HUES64 (cell line): ENCODE results near the gene ZMYM4.

Experiments used
- H3K27ac ChIP-seq: 2 replicates; pipeline ENCODE4 v1.7.0; 2013; ENCODE audit warnings: low read depth, low read length, inconsistent platforms
- H3K27me3 ChIP-seq: 2 replicates; pipeline ENCODE4 v1.6.1; 2013; ENCODE audit warnings: mild to moderate bottlenecking, low read length; ENCODE audit not compliant: insufficient read depth
- H3K36me3 ChIP-seq: 2 replicates; pipeline ENCODE4 v1.6.1; 2013; ENCODE audit warnings: mild to moderate bottlenecking, low read length; ENCODE audit not compliant: insufficient read depth
- H3K4me1 ChIP-seq: 2 replicates; pipeline ENCODE4 v1.6.1; 2013; ENCODE audit warnings: mild to moderate bottlenecking, low read length, moderate library complexity; ENCODE audit not compliant: insufficient read depth
- H3K4me3 ChIP-seq: 2 replicates; pipeline ENCODE4 v1.5.1; 2013; ENCODE audit warnings: mild to moderate bottlenecking, low read length, moderate library complexity
- H3K9ac ChIP-seq: 2 replicates; pipeline ENCODE4 v1.6.1; 2013; ENCODE audit warnings: mild to moderate bottlenecking, low read depth, low read length
- H3K9me3 ChIP-seq: 2 replicates; pipeline ENCODE4 v1.6.1; 2013; ENCODE audit warnings: low read depth, low read length; ENCODE audit not compliant: insufficient read depth
- WGBS: fragments of 150-250, 120-280 bp; methylation state at CpG from one replicate; pipeline ENCODE4 v1.1.7; 2013; ENCODE audit warnings: missing lambda C conversion rate; 5-methylcytosine and 5-hydroxymethylcytosine counted together

ZMYM4 gene

DNA sequence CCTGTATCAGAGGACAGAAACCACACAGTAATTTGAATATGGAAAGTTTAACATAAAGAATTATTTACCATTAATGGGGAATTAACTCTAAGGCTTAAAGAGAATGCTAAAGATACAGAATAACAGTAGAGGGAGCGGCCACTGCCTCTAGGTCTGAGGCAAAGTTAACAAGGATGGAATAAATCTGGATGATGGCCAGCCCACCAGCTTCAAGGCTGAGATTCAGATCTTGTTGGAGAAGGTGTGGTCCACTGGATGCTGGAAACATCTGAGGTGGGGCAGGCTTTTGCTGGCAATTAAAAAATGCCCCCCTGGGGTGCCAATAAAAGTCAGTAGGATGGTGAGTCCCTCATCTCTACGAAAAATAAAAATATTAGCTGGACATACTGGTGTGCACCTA is 29.4 kb downstream of the ZMYM4 start:
- Histone ChIP-seq H3K9me3 (no peaks in the 10 kb centered on the region), H3K36me3 (peaks cover 39% of the 10 kb centered on the region), H3K9ac (no peak overlapping the region), H3K27ac (no peak overlapping the region), H3K4me1 (no peaks in the 10 kb centered on the region), H3K27me3 (no peaks in the 10 kb centered on the region), H3K4me3 (no peak overlapping the region)
- WGBS: 96% methylated on average over 2 of the region's 2 CpGs

DNA sequence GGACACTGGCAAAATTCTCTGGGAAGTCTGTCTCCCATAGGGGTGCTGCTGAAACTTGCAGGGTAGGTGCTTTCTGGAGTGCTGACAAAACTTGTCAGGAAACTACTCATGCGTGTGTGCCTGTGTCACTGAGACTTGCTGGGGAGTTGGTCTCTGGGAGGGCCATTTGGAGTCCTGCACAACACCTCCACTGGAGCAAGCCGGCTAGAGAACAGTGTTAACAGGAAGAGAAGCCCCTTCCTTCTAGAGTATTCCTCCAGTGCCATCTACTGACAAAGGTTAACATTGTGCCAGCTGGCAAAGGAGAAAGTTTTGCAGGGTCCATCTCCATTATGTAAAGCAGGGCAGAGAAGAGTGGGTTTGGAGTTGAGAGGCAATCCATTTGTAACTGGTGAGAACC is 30.0 kb downstream of the ZMYM4 start:
- no peaks in the 10 kb centered on the region for H3K4me1 ChIP-seq
- no peak overlapping the region for H3K27ac ChIP-seq
- no peaks in the 10 kb centered on the region for H3K27me3 ChIP-seq
- WGBS: 63% methylated on average over 2 of the region's 2 CpGs
- H3K9ac ChIP-seq: no peak overlapping the region
- peaks cover 34% of the 10 kb centered on the region for H3K36me3 ChIP-seq
- H3K9me3 ChIP-seq: no peaks in the 10 kb centered on the region
- no peak overlapping the region for H3K4me3 ChIP-seq

GRCh38 chr1:35300376-35300775 is 31.9 kb downstream of the ZMYM4 start:
- peaks cover 27% of the 10 kb centered on the region for H3K36me3 ChIP-seq
- no peak overlapping the region for H3K9ac ChIP-seq
- H3K4me1 ChIP-seq: no peaks in the 10 kb centered on the region
- no peak overlapping the region for H3K27ac ChIP-seq
- WGBS: no CpG with 5 or more reads among the region's 1 CpG
- no peaks in the 10 kb centered on the region for H3K9me3 ChIP-seq
- H3K4me3 ChIP-seq: no peak overlapping the region
- H3K27me3 ChIP-seq: no peaks in the 10 kb centered on the region

- H3K9me3 ChIP-seq: no peaks in the 10 kb centered on the region
- no peaks in the 10 kb centered on the region for H3K27me3 ChIP-seq
- no peaks in the 10 kb centered on the region for H3K4me1 ChIP-seq
- H3K9ac ChIP-seq: no peak overlapping the region
- H3K4me3 ChIP-seq: no peak overlapping the region
- H3K36me3 ChIP-seq: peaks cover 26% of the 10 kb centered on the region
- no peak overlapping the region for H3K27ac ChIP-seq
- WGBS: 93% methylated on average over 6 of the region's 7 CpGs
Measured at GRCh38 chr1:35301674-35302392, 33.3 kb downstream of the ZMYM4 start.

GRCh38 chr1:35305383-35305782 is 36.9 kb downstream of the ZMYM4 start:
- Histone ChIP-seq H3K4me3 (no peak overlapping the region), H3K9me3 (no peaks in the 10 kb centered on the region), H3K9ac (no peak overlapping the region), H3K36me3 (peaks cover 17% of the 10 kb centered on the region), H3K27ac (no peak overlapping the region), H3K27me3 (no peaks in the 10 kb centered on the region), H3K4me1 (no peaks in the 10 kb centered on the region)
- WGBS: 98% methylated on average over 3 of the region's 3 CpGs

- H3K27ac ChIP-seq: no peak overlapping the region
- no peaks in the 10 kb centered on the region for H3K4me1 ChIP-seq
- H3K9ac ChIP-seq: no peak overlapping the region
- H3K4me3 ChIP-seq: no peak overlapping the region
- H3K36me3 ChIP-seq: peaks cover 10% of the 10 kb centered on the region
- H3K27me3 ChIP-seq: no peaks in the 10 kb centered on the region
- H3K9me3 ChIP-seq: no peaks in the 10 kb centered on the region
- WGBS: 94% methylated on average over 3 of the region's 3 CpGs
Measured at GRCh38 chr1:35315649-35316048, 47.1 kb downstream of the ZMYM4 start.

DNA sequence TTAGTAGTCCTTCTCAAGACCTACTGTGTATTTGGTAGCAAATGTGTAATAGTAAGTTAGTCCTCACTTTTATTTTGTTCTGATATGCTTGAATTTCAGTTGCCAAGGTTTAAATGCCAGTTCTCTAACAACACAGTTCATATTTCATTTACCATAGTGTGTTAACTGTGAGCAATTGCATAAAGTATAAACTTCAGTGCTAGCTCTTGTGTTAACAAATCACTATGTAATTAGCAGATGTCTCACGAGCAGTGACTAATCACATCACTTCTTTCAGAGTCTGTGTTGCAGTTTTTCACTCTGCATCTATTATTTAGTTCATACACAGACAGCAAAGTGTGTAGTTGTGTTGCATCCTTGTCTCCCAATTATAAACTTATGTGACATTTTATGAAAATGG is 47.8 kb downstream of the ZMYM4 start:
- Histone ChIP-seq H3K9ac (no peak overlapping the region), H3K27ac (no peak overlapping the region), H3K4me3 (no peak overlapping the region), H3K9me3 (no peaks in the 10 kb centered on the region), H3K4me1 (no peaks in the 10 kb centered on the region), H3K27me3 (no peaks in the 10 kb centered on the region), H3K36me3 (peaks cover 6% of the 10 kb centered on the region; the same call in 1 of the 2 replicates)
- WGBS: 94% methylated on average over 1 of the region's 1 CpG

GRCh38 chr1:35319988-35320713 is 51.6 kb downstream of the ZMYM4 start:
- H3K27me3 ChIP-seq: no peaks in the 10 kb centered on the region
- H3K36me3 ChIP-seq: 0 out of 2 replicates have a peak, but pooled peaks cover 3% of the 10 kb centered on the region
- H3K4me1 ChIP-seq: no peaks in the 10 kb centered on the region
- H3K4me3 ChIP-seq: no peak overlapping the region
- no peak overlapping the region for H3K9ac ChIP-seq
- 94% methylated on average over 4 of the region's 4 CpGs for WGBS
- H3K27ac ChIP-seq: no peak overlapping the region
- H3K9me3 ChIP-seq: no peaks in the 10 kb centered on the region

DNA sequence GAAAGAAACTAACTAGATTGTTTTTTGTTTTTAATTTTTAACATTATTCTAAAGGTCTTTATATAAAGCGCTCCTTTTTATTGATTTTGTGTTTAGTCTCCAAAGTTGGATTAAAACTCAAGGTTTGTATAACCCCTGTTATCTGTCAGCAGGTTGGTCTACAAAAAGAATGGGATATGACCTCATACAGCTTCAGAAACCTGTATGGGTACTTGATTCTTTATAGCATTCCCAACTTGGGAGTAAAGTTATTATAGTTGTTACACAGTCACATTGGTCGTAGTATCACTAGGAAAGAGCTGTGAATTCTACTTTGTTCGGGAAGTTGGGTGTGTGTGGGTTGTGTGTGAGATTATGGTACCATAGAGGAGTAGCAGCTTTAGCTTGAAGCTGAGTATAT is 52.4 kb downstream of the ZMYM4 start:
- H3K27ac ChIP-seq: no peak overlapping the region

GRCh38 chr1:35324486-35324885 is 56.0 kb downstream of the ZMYM4 start:
- Histone ChIP-seq H3K9me3 (no peaks in the 10 kb centered on the region), H3K4me1 (no peaks in the 10 kb centered on the region), H3K36me3 (peaks cover 19% of the 10 kb centered on the region), H3K27ac (0 out of 2 replicates have a peak overlapping the region, but pooled peaks have one; percentile 39), H3K4me3 (no peak overlapping the region), H3K27me3 (no peaks in the 10 kb centered on the region), H3K9ac (no peak overlapping the region)
- 64% methylated on average over 1 of the region's 1 CpG for WGBS

More for the DNA sequence above, 52.4 kb downstream of the ZMYM4 start:
- Histone ChIP-seq H3K4me3 (no peak overlapping the region), H3K27me3 (no peaks in the 10 kb centered on the region), H3K4me1 (no peaks in the 10 kb centered on the region), H3K36me3 (peaks cover 6% of the 10 kb centered on the region; the same call in 1 of the 2 replicates), H3K9me3 (no peaks in the 10 kb centered on the region), H3K9ac (no peak overlapping the region)
- 95% methylated on average over 3 of the region's 3 CpGs for WGBS

DNA sequence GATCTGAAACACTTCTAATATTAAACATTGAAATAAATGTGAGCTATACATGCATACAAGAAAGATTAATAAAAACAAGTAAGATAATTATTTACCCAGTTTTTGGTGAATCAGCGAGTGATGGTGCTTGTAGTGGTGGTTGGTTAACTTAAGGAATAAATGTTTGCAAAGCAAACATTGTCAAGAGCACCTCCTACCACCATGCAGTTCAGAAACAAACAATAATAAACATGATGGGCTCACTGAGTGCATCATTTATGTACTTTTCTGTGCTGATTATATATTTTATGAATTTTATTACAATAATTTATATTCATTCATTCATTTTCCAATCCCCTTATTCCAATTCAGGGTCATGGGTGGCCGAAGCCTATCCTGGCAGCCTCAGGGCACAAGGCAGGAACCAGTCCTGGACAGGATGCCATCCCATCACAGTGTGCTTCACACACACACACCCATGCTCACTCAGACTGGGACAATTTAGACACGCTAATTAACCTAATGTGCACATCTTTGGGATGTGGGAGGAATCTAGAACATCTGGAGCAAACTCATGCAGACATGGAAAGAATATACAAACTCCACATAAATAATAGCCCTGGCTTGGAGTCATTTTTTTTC is 57.8 kb downstream of the ZMYM4 start:
- Histone ChIP-seq H3K4me1 (no peaks in the 10 kb centered on the region), H3K4me3 (no peak overlapping the region), H3K27me3 (no peaks in the 10 kb centered on the region), H3K27ac (no peak overlapping the region), H3K9me3 (no peaks in the 10 kb centered on the region), H3K9ac (no peak overlapping the region), H3K36me3 (peaks cover 24% of the 10 kb centered on the region)
- 98% methylated on average over 2 of the region's 3 CpGs for WGBS
